Right atrium auricular region (tissue), 2 donors: ENCODE results near the gene FREM2. TPM values are rescaled to one million over a fixed set of nuclear protein-coding genes. Genes with fewer than 3 reads are reported as not detected.

Experiments used
- DNase-seq: peaks from one replicate; pipeline ENCODE4 v3.0.0-alpha.2; 2019; ENCODE audit warnings: low spot score
- H3K27ac ChIP-seq, 2 donors: fragments of 200-600 bp; sonication (generic); 1 replicate in 1 of 2; 2 replicates in 1 of 2; pipeline ENCODE4 v1.5.1; 2016 to 2019
- H3K27me3 ChIP-seq, 2 donors: fragments of 200-600 bp; sonication (generic); one replicate each; pipeline versions ENCODE4 v1.5.1 to v1.6.0; 2017 to 2019
- H3K36me3 ChIP-seq: fragments of 200-600 bp; sonication (generic); one replicate; pipeline ENCODE4 v1.5.1; 2016
- H3K4me1 ChIP-seq, 2 donors: fragments of 200-600 bp; sonication (generic); one replicate each; pipeline versions ENCODE4 v1.5.1 to v1.6.0; 2017 to 2019
- H3K4me3 ChIP-seq, 2 donors: fragments of 200-600 bp; sonication (generic); 1 replicate in 1 of 2; 2 replicates in 1 of 2; pipeline ENCODE4 v1.5.1; 2017 to 2019; ENCODE audit warnings: mild to moderate bottlenecking in 1 of 2, moderate library complexity in 1 of 2
- H3K9me3 ChIP-seq, 2 donors: fragments of 200-600 bp; sonication (generic); one replicate each; pipeline ENCODE4 v1.5.1; 2019
- CTCF ChIP-seq, 2 donors: fragments of 200-600 bp; sonication (generic); IDR thresholded peaks; one replicate each; pipeline ENCODE4 v1.5.1; 2019; ENCODE audit warnings: antibody characterized with exemption in 2 of 2
- total RNA-seq, 2 donors: library from RNA; depleted of rRNA; stranded (reverse); fragments of >200 nt; gene quantifications; one replicate each; pipeline ENCODE4 v1.1.0, GENCODE V29; 2016

Gene FREM2
- total RNA-seq, 2 donors from 2014 or later, result 0.20 TPM; not detected in 1

- TF ChIP-seq CTCF (IDR thresholded peaks at IDR 0.05), result no peak
- no peaks in the 10 kb centered on the region for H3K9me3 ChIP-seq
- no peak overlapping the region for H3K27ac ChIP-seq
- no peaks in the 10 kb centered on the region for H3K36me3 ChIP-seq
- no peaks in the 10 kb centered on the region for H3K27me3 ChIP-seq
- no peak for DNase-seq
- H3K4me3 ChIP-seq, result no peak overlapping the region
- H3K4me1 ChIP-seq, result no peaks in the 10 kb centered on the region
Observed at GRCh38 chr13:38680912-38681311, 6.0 kb upstream of the FREM2 start.

- no peak for TF ChIP-seq CTCF (IDR thresholded peaks at IDR 0.05)
- H3K27me3 ChIP-seq, result peaks cover 0 to 5% of the 10 kb centered on the region in 2 donors
- no peak for DNase-seq
- H3K4me1 ChIP-seq, result peaks cover 0 to 19% of the 10 kb centered on the region in 2 donors
- no peaks in the 10 kb centered on the region for H3K36me3 ChIP-seq
- H3K9me3 ChIP-seq, result no peaks in the 10 kb centered on the region
- H3K27ac ChIP-seq, result no peak overlapping the region
- H3K4me3 ChIP-seq, result no peak overlapping the region
Observed at GRCh38 chr13:38684714-38685113, 2.2 kb upstream of the FREM2 start.

- H3K4me3 ChIP-seq, result no peak overlapping the region
- H3K27ac ChIP-seq, result no peak overlapping the region
- H3K36me3 ChIP-seq, result no peaks in the 10 kb centered on the region
- peaks cover 0 to 5% of the 10 kb centered on the region in 2 donors for H3K27me3 ChIP-seq
- no peak for TF ChIP-seq CTCF (IDR thresholded peaks at IDR 0.05)
- peaks cover 0 to 19% of the 10 kb centered on the region in 2 donors for H3K4me1 ChIP-seq
- H3K9me3 ChIP-seq, result no peaks in the 10 kb centered on the region
- DNase-seq, result no peak
Observed at GRCh38 chr13:38685431-38685830, 1.4 kb upstream of the FREM2 start.

GRCh38 chr13:38685974-38686576 is 802 bp upstream of the FREM2 start:
- Histone ChIP-seq H3K27ac (no peak overlapping the region), H3K4me3 (peak overlapping the region in 1 of 2 donors; percentile 41), H3K4me1 (peaks cover 0 to 19% of the 10 kb centered on the region in 2 donors), H3K9me3 (no peaks in the 10 kb centered on the region), H3K27me3 (peaks cover 0 to 5% of the 10 kb centered on the region in 2 donors), H3K36me3 (no peaks in the 10 kb centered on the region)
- no peak for TF ChIP-seq CTCF (IDR thresholded peaks at IDR 0.05)
- no peak for DNase-seq

GRCh38 chr13:38687246-38688229 is 661 bp downstream of the FREM2 start:
- H3K4me3 ChIP-seq, result peak overlapping the region; percentile 27 to 41
- TF ChIP-seq CTCF (IDR thresholded peaks at IDR 0.05), result no peak
- peaks cover 0 to 19% of the 10 kb centered on the region in 2 donors for H3K4me1 ChIP-seq
- H3K36me3 ChIP-seq, result no peaks in the 10 kb centered on the region
- DNase-seq, result no peak
- H3K27me3 ChIP-seq, result peaks cover 0 to 5% of the 10 kb centered on the region in 2 donors
- H3K9me3 ChIP-seq, result no peaks in the 10 kb centered on the region
- no peak overlapping the region for H3K27ac ChIP-seq
